Fibroblast of the aortic adventitia (primary cell): ENCODE data around the gene AKR1A1. TPM values are rescaled to one million over a fixed set of nuclear protein-coding genes. Genes with fewer than 3 reads are reported as not detected.

ENCODE experiments used
- DNase-seq: peaks from one replicate; pipeline ENCODE4 v3.0.0-alpha.2; 2010; ENCODE audit warnings: low read depth
- H3K4me3 ChIP-seq: 2 replicates; pipeline ENCODE4 v1.5.1; 2011; ENCODE audit warnings: low read depth, mild to moderate bottlenecking, control low read depth, low read length, moderate library complexity
- CTCF ChIP-seq: IDR thresholded peaks from 2 replicates; pipeline ENCODE4 v1.5.1; 2011; ENCODE audit warnings: mild to moderate bottlenecking, low read length, control low read depth, inconsistent platforms; ENCODE audit not compliant: insufficient read depth
- total RNA-seq: library from RNA; depleted of rRNA; stranded (reverse); fragments of >200 nt; gene quantifications from 2 replicates; pipeline ENCODE4 v1.2.3, GENCODE V29; 2012; ENCODE audit warnings: low replicate concordance

The AKR1A1 gene
- total RNA-seq, 1 donor: 128 TPM

GRCh38 chr1:45544530-45544929, 6.1 kb upstream of the AKR1A1 start:
- TF ChIP-seq CTCF: no peak
- H3K4me3 ChIP-seq: no peak overlapping the region
- DNase-seq: no peak

GRCh38 chr1:45545019-45545493, 5.6 kb upstream of the AKR1A1 start:
- H3K4me3 ChIP-seq: no peak overlapping the region
- no peak for TF ChIP-seq CTCF
- no peak for DNase-seq

GRCh38 chr1:45545553-45546310, 4.9 kb upstream of the AKR1A1 start:
- no peak for DNase-seq
- no peak overlapping the region for H3K4me3 ChIP-seq
- TF ChIP-seq CTCF: no peak

- no peak for TF ChIP-seq CTCF
- DNase-seq: no peak
- peak overlapping the region; percentile 88 for H3K4me3 ChIP-seq
Observed at GRCh38 chr1:45551684-45552083, 1.1 kb downstream of the AKR1A1 start.

- no peak overlapping the region for H3K4me3 ChIP-seq
- TF ChIP-seq CTCF: no peak
- no peak for DNase-seq
Observed at GRCh38 chr1:45552331-45552730, 1.7 kb downstream of the AKR1A1 start.

- H3K4me3 ChIP-seq: no peak overlapping the region
- no peak for TF ChIP-seq CTCF
- no peak for DNase-seq
Observed at GRCh38 chr1:45554198-45554597, 3.6 kb downstream of the AKR1A1 start.
